Endometrium (tissue), 2 donors: ENCODE data around the gene OR51A7.
"Not testable (repeated sequence)": the region's sequence is repeated elsewhere in the genome, so short reads cannot be mapped to it uniquely, and the experiment has no call there.

Experiments used
- FAIRE-seq: peaks from 2 replicates; lab custom pipeline; 2012; peaks lifted over from hg19 to GRCh38; lab: Jason Lieb, UNC
- donor health status: control.
- donor health status: control.

Gene OR51A7

DNA sequence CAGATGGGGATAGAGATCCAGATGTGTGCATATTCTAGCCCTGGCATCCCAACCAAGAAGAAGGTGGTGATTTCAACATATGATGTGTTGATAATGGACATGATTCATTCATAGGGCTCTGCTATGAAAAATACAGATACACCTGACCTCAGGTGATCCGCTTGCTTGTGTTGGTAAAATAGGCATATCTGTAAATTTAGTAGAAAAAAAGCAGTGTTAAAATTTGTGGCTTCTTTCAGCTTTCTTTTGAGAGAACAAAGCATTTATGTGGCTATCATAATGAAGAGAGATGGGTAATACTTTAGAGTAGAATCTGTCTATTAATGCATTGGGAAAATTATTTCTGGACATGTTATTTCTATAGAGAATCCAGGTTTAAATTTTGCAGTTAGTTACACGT lies 52.0 kb downstream of the OR51A7 start, which contains the start of gene OR51A2:
OR51A2 (minus strand) TSS at position 101 of the 400 bp plus-strand sequence; CDS start at position 101, 0 bp downstream.
- FAIRE-seq = not testable (repeated sequence)

- FAIRE-seq = no peak
Measured at GRCh38 chr11:4957396-4957795, 53.8 kb downstream of the OR51A7 start.
